ENCODE data around the gene UBE2D3. TPM values are rescaled to one million over a fixed set of nuclear protein-coding genes. Genes with fewer than 3 reads are reported as not detected.

The UBE2D3 gene
- total and polyA plus RNA-seq, 7 donors, result 221 to 629 (median 346) TPM

GRCh38 chr4:102808009-102808408 lies 19.3 kb downstream of the UBE2D3 start:
- Histone ChIP-seq H3K27ac (peak overlapping the region; percentile 64), H3K27me3 (ENCODE audit: insufficient read depth in 3 of 3, low read length in 2 of 3) (no peaks in the 10 kb centered on the region), H3K4me3 (peak overlapping the region; percentile 14), H3K9me3 (no peaks in the 10 kb centered on the region), H3K4me1 (peaks cover 73% of the 10 kb centered on the region), H3K36me3 (ENCODE audit: insufficient read depth in 1 of 2, low read depth in 1 of 2) (peaks cover 5 to 54% of the 10 kb centered on the region in 2 donors)
- DNase-seq, result no peak
- 24 to 35% (median 28%) methylated on average over 2 of the region's 2 CpGs for WGBS, 3 donors
- ATAC-seq, result peak; percentile 61 to 75 (median 72)
- TF ChIP-seq, protein P1, sequence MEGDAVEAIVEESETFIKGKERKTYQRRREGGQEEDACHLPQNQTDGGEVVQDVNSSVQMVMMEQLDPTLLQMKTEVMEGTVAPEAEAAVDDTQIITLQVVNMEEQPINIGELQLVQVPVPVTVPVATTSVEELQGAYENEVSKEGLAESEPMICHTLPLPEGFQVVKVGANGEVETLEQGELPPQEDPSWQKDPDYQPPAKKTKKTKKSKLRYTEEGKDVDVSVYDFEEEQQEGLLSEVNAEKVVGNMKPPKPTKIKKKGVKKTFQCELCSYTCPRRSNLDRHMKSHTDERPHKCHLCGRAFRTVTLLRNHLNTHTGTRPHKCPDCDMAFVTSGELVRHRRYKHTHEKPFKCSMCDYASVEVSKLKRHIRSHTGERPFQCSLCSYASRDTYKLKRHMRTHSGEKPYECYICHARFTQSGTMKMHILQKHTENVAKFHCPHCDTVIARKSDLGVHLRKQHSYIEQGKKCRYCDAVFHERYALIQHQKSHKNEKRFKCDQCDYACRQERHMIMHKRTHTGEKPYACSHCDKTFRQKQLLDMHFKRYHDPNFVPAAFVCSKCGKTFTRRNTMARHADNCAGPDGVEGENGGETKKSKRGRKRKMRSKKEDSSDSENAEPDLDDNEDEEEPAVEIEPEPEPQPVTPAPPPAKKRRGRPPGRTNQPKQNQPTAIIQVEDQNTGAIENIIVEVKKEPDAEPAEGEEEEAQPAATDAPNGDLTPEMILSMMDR (IDR thresholded peaks at IDR 0.05), result no peak
- intact Hi-C loops (cut with DNase I), result no loop called here

DNA sequence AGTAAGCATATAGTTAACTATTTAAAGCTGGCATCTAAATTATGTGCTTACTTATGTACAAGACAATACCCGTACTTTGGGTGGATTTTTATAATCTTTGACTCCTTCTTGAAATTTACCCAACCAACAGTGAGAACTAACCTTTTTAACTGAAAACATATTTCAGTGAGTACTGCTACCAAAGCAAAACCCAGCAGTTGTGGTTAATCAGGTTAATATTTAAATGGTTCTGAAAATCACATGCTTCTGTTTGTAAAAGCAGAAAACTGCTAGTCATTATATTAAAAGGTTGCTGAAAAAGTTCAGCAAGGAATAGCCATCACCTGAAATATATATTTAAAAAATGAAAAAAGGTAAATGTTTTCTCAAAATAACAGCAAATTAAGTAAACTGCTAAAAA lies 20.0 kb downstream of the UBE2D3 start:
- H3K4me3 ChIP-seq, result no peak overlapping the region
- DNase-seq, result no peak
- H3K4me1 ChIP-seq, result peaks cover 66% of the 10 kb centered on the region
- no peaks in the 10 kb centered on the region for H3K27me3 ChIP-seq (ENCODE audit: insufficient read depth in 3 of 3, low read length in 2 of 3)
- peak overlapping the region; percentile 64 for H3K27ac ChIP-seq
- peaks cover 5 to 60% of the 10 kb centered on the region in 2 donors for H3K36me3 ChIP-seq (ENCODE audit: insufficient read depth in 1 of 2, low read depth in 1 of 2)
- intact Hi-C loops (cut with DNase I), result no loop called here
- 42 to 59% (median 56%) methylated on average over 1 of the region's 1 CpG for WGBS, 3 donors
- TF ChIP-seq, protein P1 (IDR thresholded peaks at IDR 0.05), result no peak
- H3K9me3 ChIP-seq, result no peaks in the 10 kb centered on the region
- ATAC-seq, result no peak

- DNase-seq (no peak), ATAC-seq (no peak)
- 81 to 94% (median 83%) methylated on average over 2 of the region's 2 CpGs for WGBS, 3 donors
- Histone ChIP-seq H3K4me3 (no peak overlapping the region), H3K4me1 (no peaks in the 10 kb centered on the region), H3K9me3 (no peaks in the 10 kb centered on the region), H3K36me3 (ENCODE audit: insufficient read depth in 1 of 2, low read depth in 1 of 2) (peaks cover 3 to 99% of the 10 kb centered on the region in 2 donors), H3K27me3 (ENCODE audit: insufficient read depth in 3 of 3, low read length in 2 of 3) (no peaks in the 10 kb centered on the region), H3K27ac (peak overlapping the region; percentile 12)
- TF ChIP-seq, protein P1 (IDR thresholded peaks at IDR 0.05), result no peak
- intact Hi-C loops (cut with DNase I), result no loop called here
Measured at GRCh38 chr4:102799816-102800215, 27.5 kb downstream of the UBE2D3 start.

GRCh38 chr4:102794999-102795398 lies 32.4 kb downstream of the UBE2D3 start:
- peaks cover 2 to 77% of the 10 kb centered on the region in 2 donors for H3K36me3 ChIP-seq (ENCODE audit: insufficient read depth in 1 of 2, low read depth in 1 of 2)
- peaks cover 2% of the 10 kb centered on the region for H3K4me1 ChIP-seq
- H3K4me3 ChIP-seq, result no peak overlapping the region
- TF ChIP-seq, protein P1 (IDR thresholded peaks at IDR 0.05), result no peak
- 94 to 96% (median 95%) methylated on average over 2 of the region's 2 CpGs for WGBS, 3 donors
- H3K9me3 ChIP-seq, result no peaks in the 10 kb centered on the region
- no peak overlapping the region for H3K27ac ChIP-seq
- no peaks in the 10 kb centered on the region for H3K27me3 ChIP-seq (ENCODE audit: insufficient read depth in 3 of 3, low read length in 2 of 3)
- ATAC-seq (no peak), DNase-seq (no peak)
- intact Hi-C loops (cut with DNase I), result no loop called here

DNA sequence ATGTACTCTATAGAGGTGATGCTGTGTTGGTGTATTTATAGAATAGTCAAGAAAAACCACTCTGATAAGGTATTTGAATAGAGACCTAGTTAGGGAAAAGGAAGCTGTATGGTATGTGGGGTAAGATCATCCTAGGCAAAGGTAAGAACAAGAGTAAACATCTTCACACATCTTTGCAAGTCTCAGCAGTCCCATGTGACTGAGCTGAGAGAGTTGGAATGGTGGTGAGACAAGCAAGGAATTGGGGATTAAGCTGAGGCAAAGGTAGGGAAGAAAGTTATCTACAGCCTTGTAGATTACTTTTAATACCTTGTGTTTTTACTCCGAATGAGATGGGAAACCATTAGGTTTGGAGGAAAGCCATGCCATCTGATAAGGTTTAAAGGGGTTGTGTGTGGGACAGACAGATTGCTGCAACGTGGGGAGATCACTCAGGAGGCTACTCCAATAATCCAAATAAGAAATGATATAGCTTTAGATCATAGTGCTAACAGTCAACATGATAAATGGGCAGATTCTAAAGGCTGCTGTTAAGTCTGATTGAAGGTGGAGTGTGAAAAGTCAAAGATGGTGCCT lies 34.9 kb downstream of the UBE2D3 start:
- ATAC-seq (no peak), DNase-seq (no peak)
- H3K4me3 ChIP-seq, result no peak overlapping the region
- peaks cover 2 to 52% of the 10 kb centered on the region in 2 donors for H3K36me3 ChIP-seq (ENCODE audit: insufficient read depth in 1 of 2, low read depth in 1 of 2)
- intact Hi-C loops (cut with DNase I), result no loop called here
- H3K27ac ChIP-seq, result no peak overlapping the region
- WGBS, 3 donors, result 85 to 92% (median 90%) methylated on average over 2 of the region's 2 CpGs
- H3K27me3 ChIP-seq (ENCODE audit: insufficient read depth in 3 of 3, low read length in 2 of 3), result no peaks in the 10 kb centered on the region
- H3K4me1 ChIP-seq, result peaks cover 11% of the 10 kb centered on the region
- peaks cover 7% of the 10 kb centered on the region for H3K9me3 ChIP-seq
- TF ChIP-seq, protein P1 (IDR thresholded peaks at IDR 0.05), result no peak

Data from psoas muscle (tissue), 8 donors.